ENCODE data around the gene DDAH2. TPM values are rescaled to one million over a fixed set of nuclear protein-coding genes. Genes with fewer than 3 reads are reported as not detected.

DDAH2 gene
- total and polyA plus RNA-seq, 10 of the 15 experiments (the other 5 are each of a cell fraction or from before 2014, with no cell fraction given), result 0.35 to 9.9 (median 6.2) TPM

- no peaks in the 10 kb centered on the region for H4K20me1 ChIP-seq (ENCODE audit: control insufficient read depth, insufficient read depth)
- peak overlapping the region; percentile 72 for H3K4me2 ChIP-seq (ENCODE audit: control insufficient read depth, insufficient read depth)
- TF ChIP-seq YY1 (IDR thresholded peaks at IDR 0.05; ENCODE audit: low read depth, low read length) (peak; percentile 18; the same call in 1 of the 2 replicates), TAF1 (IDR thresholded peaks at IDR 0.05; ENCODE audit: borderline replicate concordance, low read depth, low read length) (no peak), BHLHE40 (IDR thresholded peaks at IDR 0.05; ENCODE audit: borderline replicate concordance in 1 of 2, low read depth in 2 of 2, low read length in 1 of 2) (peak; percentile 17 to 80; a peak in 2 of 4 replicates)
- peak overlapping the region; percentile 96 for H3K27ac ChIP-seq (ENCODE audit: control insufficient read depth, insufficient read depth)
- CTCF ChIA-PET, result interaction anchor here (1.1 to 15.8 kb wide), 9 partner anchors 12 to 91 kb away, joined by 3 to 208 read pairs (median 7); partner anchors contain the start of genes DDAH2, LSM2 and LY6G5C
- H3K79me2 ChIP-seq (ENCODE audit: control insufficient read depth, insufficient read depth, low read length), result peaks cover 25% of the 10 kb centered on the region
- POLR2A ChIA-PET, result interaction anchor here (0.5 to 9.7 kb wide), 20 partner anchors 9 to 128 kb away, joined by 3 to 158 read pairs (median 4); partner anchors contain the start of genes APOM, BAG6, C6orf47 and DDAH2
- FAIRE-seq (no peak), DNase-seq (ENCODE audit: low read depth, low spot score) (no peak), ATAC-seq (peak; percentile 0; the same call in 2 of the 3 replicates)
- SMC1A ChIA-PET (ENCODE audit: uncharacterized antibody, unreplicated experiment), result interaction anchor here (0.9 to 6.3 kb wide), 14 partner anchors 9 to 93 kb away, joined by 3 to 45 read pairs (median 3); partner anchors contain the start of genes DDAH2, HSPA1B and LSM2
- RAD21 ChIA-PET (ENCODE audit: unreplicated experiment), result interaction anchor here (0.6 to 6.0 kb wide), 11 partner anchors 11 to 189 kb away, joined by 3 to 37 read pairs (median 6); partner anchors contain the start of genes ABHD16A, DDAH2, HSPA1B and LSM2
- intact Hi-C loops (cut with micrococcal nuclease; ENCODE audit: unreplicated experiment) (no loop called here), in situ Hi-C loops (cut with MboI) (no loop called here)
- WGBS (ENCODE audit: insufficient coverage, insufficient replicate concordance, low lambda C conversion rate, missing lambda C conversion rate), result under 1% methylated on average over 29 of the region's 29 CpGs
- peak overlapping the region; percentile 64 for H2AFZ ChIP-seq (ENCODE audit: control insufficient read depth, low read depth, low read length)
- H3K9me3 ChIP-seq (replicated peaks; ENCODE audit: control insufficient read depth, insufficient read depth, low read length), result no peaks in the 10 kb centered on the region
- BruUV-seq (replicated peaks), result no TSS peak
- H3K9ac ChIP-seq (ENCODE audit: control insufficient read depth, insufficient read depth, low read length), result peak overlapping the region; percentile 99
- H3K4me1 ChIP-seq (ENCODE audit: control insufficient read depth, insufficient read depth, low read length), result peaks cover 19% of the 10 kb centered on the region
- peak overlapping the region; percentile 97 for H3K4me3 ChIP-seq
- H3K36me3 ChIP-seq (ENCODE audit: control insufficient read depth in 2 of 2, insufficient read depth in 2 of 2, low read length in 1 of 2), result peaks cover 0 to 1% of the 10 kb centered on the region in 2 experiments; a peak in 1 of 4 replicates
- no peaks in the 10 kb centered on the region for H3K27me3 ChIP-seq (replicated peaks in 1 of 2; ENCODE audit: control insufficient read depth in 2 of 2, insufficient read depth in 2 of 2, low read length in 1 of 2)
Observed at GRCh38 chr6:31740397-31741223, 11.5 kb upstream of the DDAH2 start.
